K562 (cell line): ENCODE data around the gene ANAPC2. TPM values are rescaled to one million over a fixed set of nuclear protein-coding genes. Genes with fewer than 3 reads are reported as not detected.
A peak's percentile ranks its signal among the peaks of the same experiment; 100 is the strongest.

Experiments
- ATAC-seq: fragments of 200-7000 bp; cut with Tn5 transposase; 3 replicates; pipeline ENCODE4 v1.9.1; 2020; ENCODE audit warnings: moderate library complexity
- BruUV-seq: library from RNA; stranded (reverse); fragments of 400-500 nt; replicated peaks from 2 replicates; lab custom pipeline; 2021; lab: Mats Ljungman, UMichigan
- CTCF ChIA-PET: fragments of 300-600 bp; formaldehyde crosslinking; extraction: SDS; loops from one replicate; lab custom pipeline; 2021; ENCODE audit warnings: low intra/inter-chr PET ratio; lab: Yijun Ruan, JAX
- POLR2A ChIA-PET: fragments of 300-600, 350-650 bp; sonication (Branson Sonifier 250); formaldehyde crosslinking; extraction: SDS; loops from one replicate; lab custom pipeline; 2021; ENCODE audit warnings: antibody characterized with exemption, inconsistent platforms; lab: Yijun Ruan, JAX
- DNase-seq, 4 experiments: peaks; one replicate each; pipeline versions ENCODE4 v3.0.0 to v3.0.0-alpha.2; 2011 to 2018; ENCODE audit warnings: low spot score in 3 of 4, mixed read lengths in 3 of 4; ENCODE audit errors: extremely low read depth in 1 of 4
- FAIRE-seq: peaks from 2 replicates; lab custom pipeline; 2011; peaks lifted over from hg19 to GRCh38; lab: Jason Lieb, UNC
- H2AFZ ChIP-seq: 2 replicates; pipeline ENCODE4 v1.6.0; 2011; ENCODE audit warnings: low read depth, low read length, control low read depth, inconsistent platforms
- H3K27ac ChIP-seq: fragments of 200-600 bp; 3 replicates; pipeline ENCODE4 v1.8.0; 2011; ENCODE audit warnings: low read depth, mild to moderate bottlenecking, control low read depth, inconsistent platforms, low read length, moderate library complexity, mixed read lengths; ENCODE audit errors: extremely low read depth
- H3K27me3 ChIP-seq, 2 experiments: fragments of 300-600 bp in 1 of 2; 2 replicates in 1 of 2; 3 replicates in 1 of 2; pipeline versions ENCODE4 v1.6.0 to v1.8.0; 2011; ENCODE audit warnings: inconsistent platforms in 2 of 2, low read length in 2 of 2, mild to moderate bottlenecking in 1 of 2, mixed read lengths in 1 of 2, moderate library complexity in 1 of 2; ENCODE audit not compliant: control insufficient read depth in 2 of 2, insufficient read depth in 2 of 2
- H3K36me3 ChIP-seq: fragments of 300-600 bp; 3 replicates; pipeline ENCODE4 v1.8.0; 2011; ENCODE audit warnings: mild to moderate bottlenecking, low read length, inconsistent platforms; ENCODE audit not compliant: control insufficient read depth, insufficient read depth
- H3K4me1 ChIP-seq, 2 experiments: fragments of 200-600 bp in 1 of 2; replicated peaks in 1 of 2; 2 replicates in 1 of 2; 3 replicates in 1 of 2; pipeline versions ENCODE4 v1.5.1 to v1.8.0; 2011; ENCODE audit warnings: inconsistent platforms in 2 of 2, low read length in 2 of 2, mild to moderate bottlenecking in 1 of 2, mixed read lengths in 1 of 2, moderate library complexity in 1 of 2; ENCODE audit not compliant: control insufficient read depth in 2 of 2, insufficient read depth in 2 of 2
- H3K4me2 ChIP-seq: 2 replicates; pipeline ENCODE4 v1.6.1; 2011; ENCODE audit warnings: low read length, control low read depth, inconsistent platforms, mixed read lengths; ENCODE audit not compliant: insufficient read depth
- H3K4me3 ChIP-seq: fragments of 200-600 bp; sonication (generic), shearing (Covaris generic); 2 replicates; pipeline ENCODE4 v1.5.1; 2016; ENCODE audit warnings: control low read depth, inconsistent platforms
- H3K79me2 ChIP-seq: fragments of 200-600 bp; 3 replicates; pipeline ENCODE4 v1.8.0; 2011; ENCODE audit warnings: low read length, inconsistent platforms; ENCODE audit not compliant: control insufficient read depth, insufficient read depth
- H3K9ac ChIP-seq, 2 experiments: 2 replicates each; pipeline versions ENCODE4 v1.6.0 to v1.6.1; 2011; ENCODE audit warnings: low read depth in 2 of 2, low read length in 2 of 2, control low read depth in 1 of 2, inconsistent platforms in 1 of 2, mild to moderate bottlenecking in 1 of 2, mixed read lengths in 1 of 2; ENCODE audit not compliant: insufficient read depth in 1 of 2
- H3K9me1 ChIP-seq: one replicate; pipeline ENCODE4 v1.6.0; 2011; ENCODE audit warnings: inconsistent platforms, mild to moderate bottlenecking, low read length, moderate library complexity; ENCODE audit not compliant: control insufficient read depth, insufficient read depth
- H3K9me3 ChIP-seq: replicated peaks from 2 replicates; pipeline ENCODE4 v1.5.1; 2011; ENCODE audit warnings: low read depth, low read length, inconsistent platforms; ENCODE audit not compliant: control insufficient read depth, insufficient read depth
- H4K20me1 ChIP-seq: replicated peaks from 2 replicates; pipeline ENCODE4 v1.6.1; 2011; ENCODE audit warnings: low read length, inconsistent platforms, mixed read lengths; ENCODE audit not compliant: control insufficient read depth, insufficient read depth
- ATF6 ChIP-seq: sonication (generic); formaldehyde crosslinking; IDR thresholded peaks from 2 replicates; pipeline ENCODE4 v1.4.0; 2020; ENCODE audit warnings: mild to moderate bottlenecking, missing genetic modification reagents
- HMGN3 ChIP-seq: IDR thresholded peaks from 2 replicates; pipeline ENCODE4 v1.6.1; 2011; ENCODE audit warnings: borderline replicate concordance, low read depth, mild to moderate bottlenecking, mixed read lengths, low read length; ENCODE audit not compliant: insufficient read length; ENCODE audit errors: extremely low read depth
- KDM2B ChIP-seq: fragments of 250-450 bp; sonication (Bioruptor Pico); IDR thresholded peaks from 2 replicates; pipeline ENCODE4 v1.8.0; 2021; ENCODE audit warnings: mild to moderate bottlenecking, moderate library complexity
- POU5F1 ChIP-seq: fragments of 150-350 bp; IDR thresholded peaks from 2 replicates; pipeline ENCODE4 v1.6.1; 2014; ENCODE audit warnings: borderline replicate concordance, low read length, low read depth, mild to moderate bottlenecking; ENCODE audit not compliant: partially characterized antibody
- RBBP5 ChIP-seq: fragments of 200-600 bp; sonication (generic); IDR thresholded peaks from 2 replicates; pipeline ENCODE4 v1.6.1; 2012; ENCODE audit warnings: borderline replicate concordance, mild to moderate bottlenecking, low read length, control low read depth, inconsistent platforms; ENCODE audit not compliant: insufficient read depth, poor library complexity, severe bottlenecking
- YY1 ChIP-seq, 3 experiments: IDR thresholded peaks; 2 replicates each; pipeline ENCODE4 v1.6.1; 2011; ENCODE audit warnings: low read length in 2 of 3, mild to moderate bottlenecking in 2 of 3, moderate library complexity in 2 of 3, borderline replicate concordance in 1 of 3, control low read depth in 1 of 3, low read depth in 1 of 3; ENCODE audit not compliant: insufficient read depth in 3 of 3, insufficient replicate concordance in 2 of 3, control insufficient read depth in 1 of 3, insufficient read length in 1 of 3; ENCODE audit errors: extremely low read depth in 1 of 3
- ZNF76 ChIP-seq: fragments of 250-450 bp; sonication (Bioruptor Pico); IDR thresholded peaks from 2 replicates; pipeline ENCODE4 v1.4.0; 2020; ENCODE audit warnings: mild to moderate bottlenecking, moderate library complexity, borderline replicate concordance
- WGBS: fragments of 100-300 bp; shearing (Covaris generic); methylation state at CpG from one replicate; pipeline ENCODE4 v1.1.6; 2016; ENCODE audit warnings: low coverage, mixed read lengths; ENCODE audit not compliant: insufficient coverage; ENCODE audit errors: missing lambda C conversion rate; 5-methylcytosine and 5-hydroxymethylcytosine counted together
- in situ Hi-C: fragments of 300-500 bp; cut with MboI; formaldehyde crosslinking; loops from 4 replicates; pipeline ENCODE4 v1.15.0; 2018; ENCODE audit warnings: inconsistent platforms, mixed read lengths
- intact Hi-C: fragments of 100-400 bp; cut with micrococcal nuclease; formaldehyde crosslinking; loops from 2 replicates; pipeline ENCODE4 v1.14.2; 2022
- polyA plus RNA-seq, 8 experiments: library from polyadenylated mRNA; depleted of rRNA in 4 of 8; stranded (reverse) in 5 of 8; unstranded in 3 of 8; fragments of >200 nt; fragmentation: Nextera tagmentation in 2 of 8; fragmentation: Illumina TruSeq in 1 of 8; extraction: Ambion mirVana in 2 of 8; extraction: Trizol in 1 of 8; gene quantifications; 2 replicates each; pipeline versions ENCODE4 v1.2.1 to v1.2.3, GENCODE V29; 2011 to 2014; ENCODE audit warnings: inconsistent platforms in 1 of 8, missing spikeins in 1 of 8
- total RNA-seq, 7 experiments: library from RNA; depleted of rRNA in 6 of 7; stranded (reverse); fragments of >200 nt in 6 of 7; fragmentation: Illumina TruSeq in 2 of 7; extraction: Trizol in 2 of 7; gene quantifications; 2 replicates each; pipeline versions ENCODE4 v1.2.1 to v1.2.3, GENCODE V29; 2011 to 2021; ENCODE audit warnings: low replicate concordance in 1 of 7
- TF ChIP-seq, protein P1 (sequence below): fragments of 450-650 bp; IDR thresholded peaks from 2 replicates; pipeline ENCODE4 v1.6.1; 2016; ENCODE audit warnings: missing biosample characterization, missing genetic modification characterization

ANAPC2 gene
- total and polyA plus RNA-seq, 9 of the 15 experiments (the other 6 are each of a cell fraction or from before 2014, with no cell fraction given), result 0.11 to 56.5 (median 17.1) TPM; not detected in 1

DNA sequence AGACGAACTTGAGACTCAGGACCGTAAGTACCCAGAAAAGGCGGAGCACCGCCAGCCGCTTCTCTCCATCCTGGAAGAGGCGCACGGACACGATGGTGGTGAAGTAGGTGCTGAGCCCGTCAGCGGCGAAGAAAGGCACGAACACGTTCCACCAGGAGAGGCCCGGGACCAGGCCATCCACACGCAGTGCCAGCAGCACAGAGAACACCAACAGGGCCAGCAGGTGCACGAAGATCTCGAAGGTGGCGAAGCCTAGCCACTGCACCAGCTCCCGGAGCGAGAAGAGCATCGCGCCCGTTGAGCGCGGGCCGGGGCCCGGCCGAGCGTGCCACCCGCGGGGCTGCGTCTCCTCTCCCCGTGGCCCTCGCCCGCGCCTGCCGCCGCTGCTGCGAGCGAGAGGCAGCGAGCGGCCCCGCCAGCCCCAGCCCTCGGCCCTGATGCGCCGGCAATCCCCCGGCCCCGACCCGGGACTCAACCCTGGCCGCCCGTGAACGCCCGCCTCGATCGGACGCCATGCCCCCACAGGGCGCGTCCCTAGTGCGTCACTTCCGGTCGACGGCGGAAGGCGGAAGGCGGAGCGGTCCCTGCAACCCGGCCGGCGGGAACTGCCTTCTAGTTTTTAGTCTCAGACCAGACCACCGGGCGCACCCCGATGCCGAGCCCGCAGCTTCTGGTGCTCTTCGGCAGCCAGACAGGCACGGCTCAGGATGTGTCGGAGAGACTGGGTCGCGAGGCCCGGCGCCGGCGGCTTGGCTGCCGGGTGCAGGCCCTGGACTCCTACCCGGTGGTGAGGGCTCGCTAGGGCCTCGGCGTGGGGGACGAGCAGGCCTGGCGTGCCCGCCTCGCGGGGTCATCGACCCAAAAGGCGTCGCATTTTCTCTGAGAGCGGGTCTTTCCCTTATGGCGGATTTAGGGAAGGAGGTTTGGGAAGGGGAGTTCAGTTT is 17.0 kb upstream of the ANAPC2 start, which contains the start of the genes NDOR1 and TMEM203:
Gene NDOR1, plus strand, starts transcription at position 575 of the 944 bp plus-strand sequence. Its CDS starts 78 bp downstream, at position 653.
Gene TMEM203, minus strand, starts transcription at position 523 of the 944 bp plus-strand sequence. Its CDS starts 234 bp downstream, at position 289.
- peak; percentile 60 for ATAC-seq
- peak within 1 kb of the TSS; percentile 88 for H3K27ac ChIP-seq
- TF ChIP-seq RBBP5 (peak; percentile 87), POU5F1 (peak; percentile 35), HMGN3 (peak; percentile 38), YY1 (IDR thresholded peaks at IDR 0.05; ENCODE audit: borderline replicate concordance in 1 of 3, control insufficient read depth in 1 of 3, extremely low read depth in 1 of 3, insufficient read depth in 3 of 3, insufficient read length in 1 of 3, insufficient replicate concordance in 2 of 3, low read depth in 1 of 3, low read length in 2 of 3) (peak; percentile 66 to 96 (median 93)), ATF6 (peak; percentile 81; the same call in 1 of the 2 replicates), ZNF76 (CRISPR knock-in tag) (0 out of 2 replicates have a peak, but pooled peaks have one; percentile 62), KDM2B (CRISPR knock-in tag) (no peak)
- TF ChIP-seq, protein P1, sequence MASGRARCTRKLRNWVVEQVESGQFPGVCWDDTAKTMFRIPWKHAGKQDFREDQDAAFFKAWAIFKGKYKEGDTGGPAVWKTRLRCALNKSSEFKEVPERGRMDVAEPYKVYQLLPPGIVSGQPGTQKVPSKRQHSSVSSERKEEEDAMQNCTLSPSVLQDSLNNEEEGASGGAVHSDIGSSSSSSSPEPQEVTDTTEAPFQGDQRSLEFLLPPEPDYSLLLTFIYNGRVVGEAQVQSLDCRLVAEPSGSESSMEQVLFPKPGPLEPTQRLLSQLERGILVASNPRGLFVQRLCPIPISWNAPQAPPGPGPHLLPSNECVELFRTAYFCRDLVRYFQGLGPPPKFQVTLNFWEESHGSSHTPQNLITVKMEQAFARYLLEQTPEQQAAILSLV (tag), result no peak

More for the DNA sequence above, 17.0 kb upstream of the ANAPC2 start, which contains the start of the genes NDOR1 and TMEM203:
- Histone ChIP-seq H3K4me2 (peak within 1 kb of the TSS; percentile 95), H3K9ac (peak within 1 kb of the TSS; percentile 92 to 98), H3K27me3 (no peaks in the 10 kb centered on the region), H3K9me3 (no peaks in the 10 kb centered on the region), H2AFZ (peak within 1 kb of the TSS; percentile 77), H3K36me3 (peaks cover 43% of the 10 kb centered on the region; the same call in 2 of the 3 replicates), H3K9me1 (peaks cover 3% of the 10 kb centered on the region), H3K4me1 (peaks cover 28 to 59% of the 10 kb centered on the region in 2 experiments), H3K4me3 (peak within 1 kb of the TSS; percentile 99), H4K20me1 (no peaks in the 10 kb centered on the region; the same call in 1 of the 2 replicates), H3K79me2 (peaks cover 59% of the 10 kb centered on the region)
- ChIA-PET POLR2A (interaction anchor here (1.0 to 5.7 kb wide), 5 partner anchors 10 to 119 kb away, joined by 3 to 56 read pairs (median 5); partner anchors contain the start of genes ANAPC2, MAN1B1 and SSNA1), CTCF (no interaction called here)
- in situ Hi-C loops, result no loop called here
- FAIRE-seq (peak; percentile 69), DNase-seq (peak; percentile 89 to 94 (median 91))
- WGBS, result under 1% methylated on average over 63 of the region's 98 CpGs
- intact Hi-C loops, result no loop called here
- no TSS peak for BruUV-seq
